ENCODE data around the gene EMC7. TPM values are rescaled to one million over a fixed set of nuclear protein-coding genes. Genes with fewer than 3 reads are reported as not detected.

Gene EMC7
- total RNA-seq, 2 donors from 2014 or later: 27.4 to 27.8 TPM

DNA sequence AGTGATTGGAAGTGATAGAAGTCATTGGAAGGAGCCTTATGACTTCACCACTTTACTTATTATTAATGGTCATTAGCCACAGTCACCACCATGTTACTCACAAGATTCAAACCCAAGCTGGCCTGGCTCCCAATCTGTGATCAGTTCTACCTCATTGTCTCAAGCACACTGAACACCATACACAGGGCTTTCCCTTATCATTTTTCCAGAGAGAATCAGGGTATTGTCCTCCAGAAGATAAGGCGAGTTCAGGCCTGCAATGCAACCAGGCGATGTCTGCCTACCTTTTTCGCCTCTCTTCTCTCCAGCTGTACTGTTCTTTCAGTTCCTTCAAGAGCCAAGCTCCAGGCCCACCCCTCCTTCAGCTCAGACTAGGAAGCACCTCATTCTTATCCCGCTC is 24.9 kb downstream of the EMC7 start:
- 92 to 95% methylated on average over 4 of the region's 4 CpGs for WGBS, 2 donors
- H3K9me3 ChIP-seq: no peaks in the 10 kb centered on the region
- H3K4me1 ChIP-seq: no peaks in the 10 kb centered on the region
- H3K4me3 ChIP-seq: no peak overlapping the region
- no peak overlapping the region for H3K27ac ChIP-seq
- intact Hi-C loops (cut with DNase I): no loop called here
- ATAC-seq (no peak), DNase-seq (no peak)
- H3K36me3 ChIP-seq (replicated peaks in 1 of 2; ENCODE audit: insufficient read depth in 1 of 2, low read depth in 2 of 2): no peaks in the 10 kb centered on the region
- TF ChIP-seq POLR2A (IDR thresholded peaks at IDR 0.05): no peak
- TF ChIP-seq, protein P1, sequence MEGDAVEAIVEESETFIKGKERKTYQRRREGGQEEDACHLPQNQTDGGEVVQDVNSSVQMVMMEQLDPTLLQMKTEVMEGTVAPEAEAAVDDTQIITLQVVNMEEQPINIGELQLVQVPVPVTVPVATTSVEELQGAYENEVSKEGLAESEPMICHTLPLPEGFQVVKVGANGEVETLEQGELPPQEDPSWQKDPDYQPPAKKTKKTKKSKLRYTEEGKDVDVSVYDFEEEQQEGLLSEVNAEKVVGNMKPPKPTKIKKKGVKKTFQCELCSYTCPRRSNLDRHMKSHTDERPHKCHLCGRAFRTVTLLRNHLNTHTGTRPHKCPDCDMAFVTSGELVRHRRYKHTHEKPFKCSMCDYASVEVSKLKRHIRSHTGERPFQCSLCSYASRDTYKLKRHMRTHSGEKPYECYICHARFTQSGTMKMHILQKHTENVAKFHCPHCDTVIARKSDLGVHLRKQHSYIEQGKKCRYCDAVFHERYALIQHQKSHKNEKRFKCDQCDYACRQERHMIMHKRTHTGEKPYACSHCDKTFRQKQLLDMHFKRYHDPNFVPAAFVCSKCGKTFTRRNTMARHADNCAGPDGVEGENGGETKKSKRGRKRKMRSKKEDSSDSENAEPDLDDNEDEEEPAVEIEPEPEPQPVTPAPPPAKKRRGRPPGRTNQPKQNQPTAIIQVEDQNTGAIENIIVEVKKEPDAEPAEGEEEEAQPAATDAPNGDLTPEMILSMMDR (IDR thresholded peaks at IDR 0.05): no peak
- no peaks in the 10 kb centered on the region for H3K27me3 ChIP-seq

DNA sequence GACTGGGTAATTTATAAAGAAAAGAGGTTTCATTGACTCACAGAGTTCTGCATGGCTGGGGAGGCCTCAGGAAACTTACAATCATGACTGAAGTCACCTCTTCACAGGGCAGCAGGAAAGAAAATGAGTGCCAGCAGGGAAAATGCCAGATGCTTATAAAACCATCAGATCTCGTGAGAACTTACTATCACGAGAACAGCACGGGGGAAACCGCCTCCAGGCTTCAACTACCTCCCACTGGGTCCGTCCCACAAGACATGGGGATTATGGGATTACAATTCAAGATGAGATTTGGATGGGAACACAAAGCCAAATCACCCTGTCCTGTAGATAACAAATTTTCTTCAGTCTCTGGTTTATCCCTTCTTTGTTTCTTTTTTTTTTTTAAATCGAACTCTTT is 31.7 kb downstream of the EMC7 start:
- H3K27me3 ChIP-seq: no peaks in the 10 kb centered on the region
- no peaks in the 10 kb centered on the region for H3K9me3 ChIP-seq
- H3K36me3 ChIP-seq (replicated peaks in 1 of 2; ENCODE audit: insufficient read depth in 1 of 2, low read depth in 2 of 2): no peaks in the 10 kb centered on the region
- WGBS, 2 donors: 69 to 72% methylated on average over 6 of the region's 6 CpGs
- H3K27ac ChIP-seq: no peak overlapping the region
- intact Hi-C loops (cut with DNase I): no loop called here
- no peak for DNase-seq
- no peaks in the 10 kb centered on the region for H3K4me1 ChIP-seq
- no peak for ATAC-seq
- TF ChIP-seq POLR2A (IDR thresholded peaks at IDR 0.05): no peak
- TF ChIP-seq, protein P1 (IDR thresholded peaks at IDR 0.05): no peak
- H3K4me3 ChIP-seq: no peak overlapping the region

DNA sequence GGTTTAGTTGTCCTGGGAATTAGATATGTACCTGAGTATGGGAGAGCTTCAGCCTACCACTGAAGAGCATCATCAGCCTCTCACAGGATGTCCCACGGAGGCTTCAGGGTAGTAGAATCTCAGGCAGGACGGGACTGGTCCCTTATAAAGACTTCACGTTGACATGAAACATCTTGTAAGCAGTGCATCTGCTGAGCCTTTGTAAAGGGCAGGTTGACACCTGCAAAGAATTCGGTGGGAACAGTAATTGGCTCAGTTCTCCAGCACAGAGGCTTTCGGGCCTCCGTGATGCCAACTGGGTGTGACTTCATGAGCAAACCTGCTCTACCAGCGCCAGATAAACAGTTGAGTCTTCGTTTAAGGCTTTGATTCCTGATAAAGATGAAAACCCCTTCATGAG is 35.7 kb downstream of the EMC7 start:
- H3K9me3 ChIP-seq: no peaks in the 10 kb centered on the region
- H3K27me3 ChIP-seq: no peaks in the 10 kb centered on the region
- no peak for ATAC-seq
- H3K36me3 ChIP-seq (replicated peaks in 1 of 2; ENCODE audit: insufficient read depth in 1 of 2, low read depth in 2 of 2): no peaks in the 10 kb centered on the region
- H3K4me3 ChIP-seq: no peak overlapping the region
- no peaks in the 10 kb centered on the region for H3K4me1 ChIP-seq
- WGBS, 2 donors: 69 to 72% methylated on average over 8 of the region's 8 CpGs
- intact Hi-C loops (cut with DNase I): loop anchor here (10.0 kb wide), 1 partner anchor 299 kb away; the partner anchor contains the start of gene LPCAT4
- TF ChIP-seq POLR2A (IDR thresholded peaks at IDR 0.05): no peak
- TF ChIP-seq, protein P1 (IDR thresholded peaks at IDR 0.05): no peak
- no peak overlapping the region for H3K27ac ChIP-seq
- DNase-seq: no peak

DNA sequence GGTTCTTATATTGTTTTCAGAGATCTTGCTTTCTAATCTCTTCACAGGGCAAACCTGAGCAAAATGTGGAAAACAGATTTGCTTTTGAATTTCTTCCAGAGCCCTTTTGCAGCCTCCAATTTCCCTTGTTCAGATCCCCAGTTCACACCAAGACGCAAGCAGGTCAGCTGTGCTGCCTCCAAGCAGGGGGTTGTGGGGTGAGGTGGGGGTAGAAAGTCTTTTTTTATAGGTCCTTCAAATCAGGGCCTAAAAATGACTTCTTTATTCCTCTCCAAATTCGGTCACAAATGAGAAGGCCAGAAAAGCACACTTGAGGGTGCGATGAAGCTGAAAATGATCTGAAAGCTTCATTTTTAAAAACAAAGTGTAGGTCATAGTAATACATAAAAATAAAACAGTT is 36.4 kb downstream of the EMC7 start:
- H3K4me3 ChIP-seq: no peak overlapping the region
- no peaks in the 10 kb centered on the region for H3K9me3 ChIP-seq
- H3K27ac ChIP-seq: no peak overlapping the region
- no peaks in the 10 kb centered on the region for H3K36me3 ChIP-seq (replicated peaks in 1 of 2; ENCODE audit: insufficient read depth in 1 of 2, low read depth in 2 of 2)
- no peaks in the 10 kb centered on the region for H3K27me3 ChIP-seq
- DNase-seq: no peak
- intact Hi-C loops (cut with DNase I): loop anchor here (10.0 kb wide), 1 partner anchor 300 kb away; the partner anchor contains the start of gene LPCAT4
- WGBS, 2 donors: 76 to 85% methylated on average over 3 of the region's 3 CpGs
- TF ChIP-seq POLR2A (IDR thresholded peaks at IDR 0.05): no peak
- TF ChIP-seq, protein P1 (IDR thresholded peaks at IDR 0.05): no peak
- H3K4me1 ChIP-seq: no peaks in the 10 kb centered on the region
- no peak for ATAC-seq

DNA sequence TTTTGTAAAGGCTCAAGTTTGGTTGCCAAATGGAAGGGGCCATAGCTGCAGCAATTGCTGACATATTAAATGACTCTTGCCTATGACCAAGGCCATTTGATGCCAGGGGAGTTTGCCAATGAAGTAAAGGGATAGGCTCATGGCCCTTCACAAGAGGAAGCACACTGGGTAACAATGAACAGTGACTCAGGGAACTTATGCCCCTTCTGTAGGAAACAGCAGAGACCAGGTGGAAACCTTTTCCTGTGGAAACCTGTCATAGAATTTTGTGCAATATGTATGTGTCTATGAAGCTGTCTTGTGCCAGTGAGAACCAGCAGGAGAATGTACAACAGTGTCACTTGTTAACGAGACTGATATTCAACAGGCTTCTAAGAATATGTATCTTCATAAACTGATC is 37.2 kb downstream of the EMC7 start:
- intact Hi-C loops (cut with DNase I): loop anchor here (5.0 to 10.0 kb wide), 2 partner anchors 148 to 300 kb away; partner anchors contain the start of genes KATNBL1 and LPCAT4

More for the DNA sequence above, 37.2 kb downstream of the EMC7 start:
- Histone ChIP-seq H3K27ac (no peak overlapping the region), H3K9me3 (no peaks in the 10 kb centered on the region), H3K4me3 (no peak overlapping the region), H3K4me1 (no peaks in the 10 kb centered on the region), H3K36me3 (replicated peaks in 1 of 2; ENCODE audit: insufficient read depth in 1 of 2, low read depth in 2 of 2) (no peaks in the 10 kb centered on the region), H3K27me3 (no peaks in the 10 kb centered on the region)
- 0% methylated on average over 1 of the region's 1 CpG for WGBS, 2 donors
- no peak for ATAC-seq
- no peak for TF ChIP-seq POLR2A (IDR thresholded peaks at IDR 0.05)
- TF ChIP-seq, protein P1 (IDR thresholded peaks at IDR 0.05): no peak
- no peak for DNase-seq

Data from body of pancreas (tissue), 4 donors.